Stimulated activated CD8-positive, alpha-beta memory T cell treated with anti-CD3 and anti-CD28 coated beads, Interleukin-4, amount 100 ng/mL, for 1 hour (primary cell): ENCODE measurements around the gene USP6.
"Not testable (repeated sequence)": the region's sequence is repeated elsewhere in the genome, so short reads cannot be mapped to it uniquely, and the experiment has no call there.

ENCODE experiments used
- DNase-seq, 2 donors: peaks; one replicate each; pipeline ENCODE4 v3.0.0-alpha.2; 2020; ENCODE audit warnings: low read depth in 2 of 2, low spot score in 1 of 2

USP6 gene

GRCh38 chr17:5135131-5135712 lies 19.4 kb downstream of the USP6 start:
- not testable (repeated sequence) for DNase-seq

- DNase-seq: no peak
These were observed 20.1 kb downstream of the USP6 start for GRCh38 chr17:5135726-5136579.

GRCh38 chr17:5136580-5137412 lies 21.0 kb downstream of the USP6 start:
- DNase-seq: not testable (repeated sequence)

GRCh38 chr17:5137511-5138197 lies 21.8 kb downstream of the USP6 start:
- DNase-seq: not testable (repeated sequence)

GRCh38 chr17:5138198-5138544 lies 22.3 kb downstream of the USP6 start:
- DNase-seq: not testable (repeated sequence)

- no peak for DNase-seq
These were observed 23.0 kb downstream of the USP6 start for GRCh38 chr17:5138616-5139457.

- no peak for DNase-seq
These were observed 23.6 kb downstream of the USP6 start for GRCh38 chr17:5139458-5139732.

GRCh38 chr17:5142877-5143276 lies 27.0 kb downstream of the USP6 start:
- not testable (repeated sequence) for DNase-seq

GRCh38 chr17:5146122-5146521 lies 30.3 kb downstream of the USP6 start:
- not testable (repeated sequence) for DNase-seq

- not testable (repeated sequence) for DNase-seq
These were observed 44.9 kb downstream of the USP6 start for GRCh38 chr17:5160702-5161101.

GRCh38 chr17:5161793-5162192 lies 46.0 kb downstream of the USP6 start:
- not testable (repeated sequence) for DNase-seq

- DNase-seq: no peak
These were observed 48.6 kb downstream of the USP6 start for GRCh38 chr17:5164436-5164835.

GRCh38 chr17:5165791-5166564 lies 50.1 kb downstream of the USP6 start:
- DNase-seq: not testable (repeated sequence)

GRCh38 chr17:5175027-5175426 lies 59.2 kb downstream of the USP6 start:
- DNase-seq: not testable (repeated sequence)

- DNase-seq: no peak
These were observed 63.2 kb downstream of the USP6 start for GRCh38 chr17:5179003-5179402.

- no peak for DNase-seq
These were observed 65.9 kb downstream of the USP6 start for GRCh38 chr17:5181509-5182305.

- DNase-seq: no peak
These were observed 67.0 kb downstream of the USP6 start for GRCh38 chr17:5182597-5183409.

- DNase-seq: no peak
These were observed 67.6 kb downstream of the USP6 start for GRCh38 chr17:5183410-5183793.
